ENCODE results near the gene LHX6.

Gene LHX6

DNA sequence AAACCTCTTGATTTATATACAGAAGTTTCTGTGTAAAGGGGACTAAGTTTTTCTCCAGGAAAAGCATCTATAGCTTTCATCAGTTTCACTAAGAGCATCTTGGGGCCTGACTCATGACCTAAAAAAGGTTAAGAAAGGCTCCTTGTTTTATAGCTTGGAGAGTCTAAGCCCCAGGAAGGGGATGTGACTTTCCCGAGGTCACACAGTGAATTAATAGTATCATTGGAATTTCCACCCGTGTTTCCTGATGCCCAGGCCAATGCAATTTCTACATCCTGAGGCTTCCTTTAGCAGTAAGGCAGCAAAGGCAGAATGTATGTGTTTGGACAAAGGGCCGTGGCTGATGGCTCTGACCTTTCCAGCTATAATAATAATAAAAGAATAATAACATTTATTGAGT is 60.4 kb downstream of the LHX6 start:
- no peak for DNase-seq (ENCODE audit: low read depth)

GRCh38 chr9:122164286-122164685 is 64.5 kb downstream of the LHX6 start:
- DNase-seq (ENCODE audit: low read depth), result no peak
- in situ Hi-C loops (cut with HindIII; ENCODE audit: low sequenced_read_pairs), result no loop called here
- no peak overlapping the region for H3K4me3 ChIP-seq (ENCODE audit: low read depth, low read length)
- TF ChIP-seq, protein P1, sequence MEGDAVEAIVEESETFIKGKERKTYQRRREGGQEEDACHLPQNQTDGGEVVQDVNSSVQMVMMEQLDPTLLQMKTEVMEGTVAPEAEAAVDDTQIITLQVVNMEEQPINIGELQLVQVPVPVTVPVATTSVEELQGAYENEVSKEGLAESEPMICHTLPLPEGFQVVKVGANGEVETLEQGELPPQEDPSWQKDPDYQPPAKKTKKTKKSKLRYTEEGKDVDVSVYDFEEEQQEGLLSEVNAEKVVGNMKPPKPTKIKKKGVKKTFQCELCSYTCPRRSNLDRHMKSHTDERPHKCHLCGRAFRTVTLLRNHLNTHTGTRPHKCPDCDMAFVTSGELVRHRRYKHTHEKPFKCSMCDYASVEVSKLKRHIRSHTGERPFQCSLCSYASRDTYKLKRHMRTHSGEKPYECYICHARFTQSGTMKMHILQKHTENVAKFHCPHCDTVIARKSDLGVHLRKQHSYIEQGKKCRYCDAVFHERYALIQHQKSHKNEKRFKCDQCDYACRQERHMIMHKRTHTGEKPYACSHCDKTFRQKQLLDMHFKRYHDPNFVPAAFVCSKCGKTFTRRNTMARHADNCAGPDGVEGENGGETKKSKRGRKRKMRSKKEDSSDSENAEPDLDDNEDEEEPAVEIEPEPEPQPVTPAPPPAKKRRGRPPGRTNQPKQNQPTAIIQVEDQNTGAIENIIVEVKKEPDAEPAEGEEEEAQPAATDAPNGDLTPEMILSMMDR (IDR thresholded peaks at IDR 0.05; ENCODE audit: low read depth, low read length, missing control alignments), result no peak

More for the DNA sequence above, 60.4 kb downstream of the LHX6 start:
- TF ChIP-seq, protein P1 (IDR thresholded peaks at IDR 0.05; ENCODE audit: low read depth, low read length, missing control alignments), result no peak
- no peak overlapping the region for H3K4me3 ChIP-seq (ENCODE audit: low read depth, low read length)
- in situ Hi-C loops (cut with HindIII; ENCODE audit: low sequenced_read_pairs), result no loop called here

GRCh38 chr9:122162415-122162814 is 66.3 kb downstream of the LHX6 start:
- TF ChIP-seq, protein P1 (IDR thresholded peaks at IDR 0.05; ENCODE audit: low read depth, low read length, missing control alignments), result no peak
- in situ Hi-C loops (cut with HindIII; ENCODE audit: low sequenced_read_pairs), result no loop called here
- H3K4me3 ChIP-seq (ENCODE audit: low read depth, low read length), result no peak overlapping the region
- no peak for DNase-seq (ENCODE audit: low read depth)

DNA sequence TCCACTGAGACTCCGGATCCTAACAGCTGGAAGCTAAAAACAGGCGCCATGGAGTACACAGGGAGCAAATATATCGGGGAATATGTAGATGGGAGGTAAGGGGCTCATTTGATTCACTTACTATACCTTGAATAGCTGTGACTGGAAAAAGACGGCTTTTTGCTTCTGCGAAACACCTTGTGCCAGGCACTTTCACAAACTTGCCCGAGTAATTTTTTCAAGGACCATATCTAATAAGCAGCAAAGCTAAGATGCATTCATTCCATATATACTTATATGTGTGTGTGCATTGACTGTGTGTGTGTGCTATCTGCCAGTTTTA is 68.9 kb downstream of the LHX6 start:
- TF ChIP-seq, protein P1 (IDR thresholded peaks at IDR 0.05; ENCODE audit: low read depth, low read length, missing control alignments), result no peak
- peak overlapping the region; percentile 97 for H3K4me3 ChIP-seq (ENCODE audit: low read depth, low read length)
- in situ Hi-C loops (cut with HindIII; ENCODE audit: low sequenced_read_pairs), result no loop called here
- no peak for DNase-seq (ENCODE audit: low read depth)

GRCh38 chr9:122159026-122159924 is 69.5 kb downstream of the LHX6 start, which contains the start of the genes MORN5 and NDUFA8:
Gene MORN5, plus strand, starts transcription at chr9:122159908. Its CDS starts 65 bp downstream, at chr9:122159973.
Gene NDUFA8, minus strand, starts transcription at chr9:122159779. Its CDS starts 102 bp downstream, at chr9:122159677.
- DNase-seq (ENCODE audit: low read depth), result peak; percentile 90
- TF ChIP-seq, protein P1 (IDR thresholded peaks at IDR 0.05; ENCODE audit: low read depth, low read length, missing control alignments), result no peak
- in situ Hi-C loops (cut with HindIII; ENCODE audit: low sequenced_read_pairs), result no loop called here
- H3K4me3 ChIP-seq (ENCODE audit: low read depth, low read length), result peak within 1 kb of the TSS; percentile 97

DNA sequence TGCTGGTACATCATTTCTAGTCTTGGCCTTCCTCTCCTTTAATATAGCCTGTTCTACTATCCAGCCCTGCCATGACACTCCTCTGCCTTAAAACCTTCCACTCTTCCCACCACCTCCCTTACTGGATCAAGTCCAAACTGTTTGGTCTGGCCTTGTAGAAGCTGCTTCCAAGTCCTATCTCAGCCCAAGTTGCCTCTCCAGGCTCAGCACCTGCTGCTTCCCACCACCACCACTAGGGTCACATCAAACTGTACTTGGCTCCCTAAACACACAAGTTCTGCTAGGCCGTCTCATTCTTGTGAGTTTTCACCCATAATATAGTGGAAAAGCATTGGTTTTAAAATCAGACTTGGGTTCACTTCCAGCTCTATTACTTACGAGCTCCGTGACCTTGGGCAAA is 70.6 kb downstream of the LHX6 start:
- no peak overlapping the region for H3K4me3 ChIP-seq (ENCODE audit: low read depth, low read length)
- peak; percentile 22 for DNase-seq (ENCODE audit: low read depth)
- in situ Hi-C loops (cut with HindIII; ENCODE audit: low sequenced_read_pairs), result no loop called here
- TF ChIP-seq, protein P1 (IDR thresholded peaks at IDR 0.05; ENCODE audit: low read depth, low read length, missing control alignments), result peak; percentile 68

Data from astrocyte of the cerebellum (primary cell).